GM19438 (cell line): ENCODE results near the gene LRRC4B.

Source experiments
- ATAC-seq: cut with Tn5 transposase; IDR thresholded peaks from one replicate; pipeline ENCODE4 v1.9.1; 2021; ENCODE audit warnings: low read depth; ENCODE audit not compliant: unreplicated experiment

Gene LRRC4B

GRCh38 chr19:50573741-50574461, 5.7 kb upstream of the LRRC4B start:
- no peak for ATAC-seq

GRCh38 chr19:50570997-50571396, 2.8 kb upstream of the LRRC4B start:
- ATAC-seq: no peak

- no peak for ATAC-seq
These were observed 1.8 kb upstream of the LRRC4B start for GRCh38 chr19:50569938-50570540.

GRCh38 chr19:50568728-50569698, 778 bp upstream of the LRRC4B start:
- no peak for ATAC-seq

- ATAC-seq: no peak
These were observed 988 bp downstream of the LRRC4B start for GRCh38 chr19:50567052-50567841.

GRCh38 chr19:50565984-50566903, 2.0 kb downstream of the LRRC4B start:
- no peak for ATAC-seq

- ATAC-seq: no peak
These were observed 3.8 kb downstream of the LRRC4B start for GRCh38 chr19:50564229-50565105.

- no peak for ATAC-seq
These were observed 4.6 kb downstream of the LRRC4B start for GRCh38 chr19:50563597-50563996.

GRCh38 chr19:50562996-50563395, 5.2 kb downstream of the LRRC4B start:
- no peak for ATAC-seq

- ATAC-seq: no peak
These were observed 5.9 kb downstream of the LRRC4B start for GRCh38 chr19:50562329-50562728.

- no peak for ATAC-seq
These were observed 8.6 kb downstream of the LRRC4B start for GRCh38 chr19:50559636-50560035.

- ATAC-seq: no peak
These were observed 9.8 kb downstream of the LRRC4B start for GRCh38 chr19:50558449-50558848.

GRCh38 chr19:50558039-50558438, 10.2 kb downstream of the LRRC4B start:
- ATAC-seq: no peak

- no peak for ATAC-seq
These were observed 11.1 kb downstream of the LRRC4B start for GRCh38 chr19:50557009-50557613.

- ATAC-seq: no peak
These were observed 11.8 kb downstream of the LRRC4B start for GRCh38 chr19:50556282-50557008.

- ATAC-seq: no peak
These were observed 12.6 kb downstream of the LRRC4B start for GRCh38 chr19:50555450-50556281.

GRCh38 chr19:50555033-50555432, 13.2 kb downstream of the LRRC4B start:
- ATAC-seq: no peak
